BLaER1 treated with 17β-estradiol and CSF1 and Interleukin-3, amounts not matched to agents 10 nM and 100 nM (cell line): Measurements from ENCODE around the gene SARNP.
A peak's percentile ranks its signal among the peaks of the same experiment; 100 is the strongest.

Experiments
- H3K27ac ChIP-seq, 11 experiments: shearing (Covaris generic); formaldehyde crosslinking; 2 replicates each; pipeline ENCODE4 v1.8.1; 2022
- H3K27me3 ChIP-seq, 11 experiments: shearing (Covaris generic); formaldehyde crosslinking; 2 replicates each; pipeline ENCODE4 v1.8.1; 2022
- H3K36me3 ChIP-seq, 11 experiments: shearing (Covaris generic); formaldehyde crosslinking; 2 replicates each; pipeline ENCODE4 v1.8.1; 2022
- H3K4me1 ChIP-seq, 10 experiments: shearing (Covaris generic); formaldehyde crosslinking; 2 replicates each; pipeline ENCODE4 v1.8.1; 2022
- H3K4me2 ChIP-seq, 11 experiments: shearing (Covaris generic); formaldehyde crosslinking; 2 replicates each; pipeline ENCODE4 v1.8.1; 2022
- H3K4me3 ChIP-seq, 10 experiments: shearing (Covaris generic); formaldehyde crosslinking; 2 replicates each; pipeline ENCODE4 v1.8.1; 2022
- H3K9ac ChIP-seq, 11 experiments: shearing (Covaris generic); formaldehyde crosslinking; 2 replicates each; pipeline ENCODE4 v1.8.1; 2022
- H3K9me3 ChIP-seq, 11 experiments: shearing (Covaris generic); formaldehyde crosslinking; replicated peaks in 1 of 11; 2 replicates each; pipeline ENCODE4 v1.8.1; 2022
- H4K20me1 ChIP-seq, 11 experiments: shearing (Covaris generic); formaldehyde crosslinking; 2 replicates each; pipeline ENCODE4 v1.8.1; 2022
- Cebpa-rat ChIP-seq, 11 experiments: shearing (Covaris generic); IDR thresholded peaks; 2 replicates each; pipeline ENCODE4 v1.8.1; 2022

Gene SARNP

GRCh38 chr12:55850401-55850800, 32.9 kb upstream of the SARNP start:
- Histone ChIP-seq H3K36me3 (no peaks in the 10 kb centered on the region), H3K4me2 (peak overlapping the region in 3 of 11 experiments; percentile 84 to 94 (median 94); a peak in 6 of 22 replicates), H3K9ac (no peak overlapping the region; a peak in 1 of 22 replicates), H3K4me3 (no peak overlapping the region), H4K20me1 (no peaks in the 10 kb centered on the region), H3K9me3 (no peaks in the 10 kb centered on the region), H3K27me3 (no peaks in the 10 kb centered on the region), H3K27ac (peak overlapping the region in 2 of 11 experiments; percentile 90 to 97; a peak in 2 of 22 replicates), H3K4me1 (peaks cover 0 to 62% (median 32%) of the 10 kb centered on the region in 10 experiments; a peak in 17 of 20 replicates)
- TF ChIP-seq Cebpa-rat (IDR thresholded peaks at IDR 0.05), result no peak

GRCh38 chr12:55849616-55850343, 32.3 kb upstream of the SARNP start:
- Histone ChIP-seq H3K9me3 (no peaks in the 10 kb centered on the region), H3K9ac (peak overlapping the region in 3 of 11 experiments; percentile 81 to 88 (median 82); a peak in 4 of 22 replicates), H4K20me1 (no peaks in the 10 kb centered on the region), H3K4me1 (peaks cover 0 to 68% (median 35%) of the 10 kb centered on the region in 10 experiments; a peak in 17 of 20 replicates), H3K4me2 (peak overlapping the region in 7 of 11 experiments; percentile 6 to 94 (median 67); a peak in 10 of 22 replicates), H3K27ac (peak overlapping the region in 3 of 11 experiments; percentile 90 to 98 (median 97); a peak in 5 of 22 replicates), H3K36me3 (no peaks in the 10 kb centered on the region), H3K4me3 (no peak overlapping the region), H3K27me3 (no peaks in the 10 kb centered on the region)
- no peak for TF ChIP-seq Cebpa-rat (IDR thresholded peaks at IDR 0.05)

GRCh38 chr12:55847603-55848291, 30.2 kb upstream of the SARNP start:
- no peak for TF ChIP-seq Cebpa-rat (IDR thresholded peaks at IDR 0.05)
- peaks cover 0 to 86% (median 42%) of the 10 kb centered on the region in 10 experiments; a peak in 17 of 20 replicates for H3K4me1 ChIP-seq
- no peaks in the 10 kb centered on the region for H3K36me3 ChIP-seq
- peak overlapping the region in 2 of 10 experiments; percentile 28 to 29; a peak in 4 of 20 replicates for H3K4me3 ChIP-seq
- H3K27ac ChIP-seq, result peak overlapping the region in 8 of 11 experiments; percentile 3 to 100 (median 74); a peak in 14 of 22 replicates
- peak overlapping the region in 7 of 11 experiments; percentile 2 to 94 (median 67); a peak in 13 of 22 replicates for H3K4me2 ChIP-seq
- peak overlapping the region in 5 of 11 experiments; percentile 46 to 95 (median 88); a peak in 10 of 22 replicates for H3K9ac ChIP-seq
- no peaks in the 10 kb centered on the region for H3K27me3 ChIP-seq
- no peaks in the 10 kb centered on the region for H3K9me3 ChIP-seq
- H4K20me1 ChIP-seq, result no peaks in the 10 kb centered on the region

GRCh38 chr12:55847033-55847432, 29.5 kb upstream of the SARNP start:
- Histone ChIP-seq H3K4me3 (peak overlapping the region in 1 of 10 experiments; percentile 20; a peak in 1 of 20 replicates), H3K4me1 (peaks cover 0 to 93% (median 49%) of the 10 kb centered on the region in 10 experiments; a peak in 17 of 20 replicates), H3K9me3 (no peaks in the 10 kb centered on the region), H3K4me2 (peak overlapping the region in 6 of 11 experiments; percentile 34 to 94 (median 76); a peak in 11 of 22 replicates), H3K36me3 (no peaks in the 10 kb centered on the region), H3K9ac (peak overlapping the region in 5 of 11 experiments; percentile 46 to 95 (median 88); a peak in 9 of 22 replicates), H3K27me3 (no peaks in the 10 kb centered on the region), H4K20me1 (no peaks in the 10 kb centered on the region), H3K27ac (peak overlapping the region in 8 of 11 experiments; percentile 3 to 100 (median 74); a peak in 14 of 22 replicates)
- TF ChIP-seq Cebpa-rat (IDR thresholded peaks at IDR 0.05), result no peak

- Histone ChIP-seq H4K20me1 (no peaks in the 10 kb centered on the region), H3K9me3 (peaks cover 0 to 4% (median 0%) of the 10 kb centered on the region in 11 experiments; a peak in 1 of 22 replicates), H3K27me3 (no peaks in the 10 kb centered on the region), H3K4me2 (peak overlapping the region in 4 of 11 experiments; percentile 19 to 94 (median 80); a peak in 7 of 22 replicates), H3K27ac (peak overlapping the region in 4 of 11 experiments; percentile 46 to 98 (median 82); a peak in 6 of 22 replicates), H3K36me3 (peaks cover 0 to under 1% (median 0%) of the 10 kb centered on the region in 11 experiments; a peak in 1 of 22 replicates), H3K9ac (peak overlapping the region in 1 of 11 experiments; percentile 36; a peak in 3 of 22 replicates), H3K4me1 (peaks cover 6 to 98% (median 57%) of the 10 kb centered on the region in 10 experiments; a peak in 19 of 20 replicates), H3K4me3 (no peak overlapping the region)
- TF ChIP-seq Cebpa-rat (IDR thresholded peaks at IDR 0.05), result no peak
Observed at GRCh38 chr12:55845785-55846496, 28.4 kb upstream of the SARNP start.

GRCh38 chr12:55845361-55845760, 27.8 kb upstream of the SARNP start:
- Histone ChIP-seq H3K4me2 (peak overlapping the region in 4 of 11 experiments; percentile 19 to 94 (median 80); a peak in 7 of 22 replicates), H4K20me1 (no peaks in the 10 kb centered on the region), H3K4me1 (peaks cover 6 to 97% (median 60%) of the 10 kb centered on the region in 10 experiments; a peak in 19 of 20 replicates), H3K9ac (no peak overlapping the region), H3K36me3 (peaks cover 0 to 6% (median 0%) of the 10 kb centered on the region in 11 experiments; a peak in 2 of 22 replicates), H3K9me3 (peaks cover 0 to 6% (median 0%) of the 10 kb centered on the region in 11 experiments; a peak in 1 of 22 replicates), H3K27ac (peak overlapping the region in 4 of 11 experiments; percentile 46 to 98 (median 82); a peak in 6 of 22 replicates), H3K27me3 (no peaks in the 10 kb centered on the region), H3K4me3 (no peak overlapping the region)
- TF ChIP-seq Cebpa-rat (IDR thresholded peaks at IDR 0.05), result no peak

- no peak overlapping the region for H3K4me3 ChIP-seq
- no peak for TF ChIP-seq Cebpa-rat (IDR thresholded peaks at IDR 0.05)
- H3K9me3 ChIP-seq, result peaks cover 0 to 6% (median 0%) of the 10 kb centered on the region in 11 experiments; a peak in 1 of 22 replicates
Observed at GRCh38 chr12:55844961-55845360, 27.4 kb upstream of the SARNP start.

More at GRCh38 chr12:55844961-55845360, 27.4 kb upstream of the SARNP start:
- Histone ChIP-seq H3K27me3 (no peaks in the 10 kb centered on the region), H3K4me2 (peak overlapping the region in 4 of 11 experiments; percentile 19 to 94 (median 80); a peak in 7 of 22 replicates), H3K27ac (peak overlapping the region in 4 of 11 experiments; percentile 46 to 98 (median 82); a peak in 6 of 22 replicates), H3K9ac (no peak overlapping the region), H4K20me1 (no peaks in the 10 kb centered on the region), H3K4me1 (peaks cover 6 to 93% (median 60%) of the 10 kb centered on the region in 10 experiments; a peak in 19 of 20 replicates), H3K36me3 (peaks cover 0 to 6% (median 0%) of the 10 kb centered on the region in 11 experiments; a peak in 2 of 22 replicates)
